Urinary bladder (tissue), 4 donors: ENCODE results near the gene PDZRN3. TPM values are rescaled to one million over a fixed set of nuclear protein-coding genes. Genes with fewer than 3 reads are reported as not detected.

Source experiments
- DNase-seq: peaks from one replicate; pipeline ENCODE4 v3.0.0-alpha.2; 2015; ENCODE audit errors: extremely low spot score
- H3K27ac ChIP-seq: one replicate; pipeline ENCODE4 v1.5.1; 2013; ENCODE audit warnings: low read depth, mild to moderate bottlenecking, moderate library complexity
- H3K36me3 ChIP-seq: one replicate; pipeline ENCODE4 v1.6.1; 2013; ENCODE audit warnings: mild to moderate bottlenecking, moderate library complexity; ENCODE audit not compliant: insufficient read depth
- H3K4me1 ChIP-seq: one replicate; pipeline ENCODE4 v1.6.1; 2013; ENCODE audit warnings: mild to moderate bottlenecking, moderate library complexity; ENCODE audit not compliant: insufficient read depth
- H3K4me3 ChIP-seq: one replicate; pipeline ENCODE4 v1.5.1; 2013; ENCODE audit warnings: low read depth, low read length
- WGBS: extraction: QIAGEN DNeasy Blood & Tissue Kit; methylation state at CpG from one replicate; pipeline ENCODE4 v1.1.7; 2013; 5-methylcytosine and 5-hydroxymethylcytosine counted together
- polyA plus RNA-seq: library from polyadenylated mRNA; stranded (reverse); fragments of 200-250 nt; gene quantifications from one replicate; pipeline ENCODE4 v1.2.3, GENCODE V29; 2013
- total RNA-seq: library from RNA; depleted of rRNA; stranded (reverse); fragments of >200 nt; gene quantifications from one replicate; pipeline ENCODE4 v1.2.3, GENCODE V29; 2014
- donor health status: healthy with polysubstance abuse.
- donor health status: healthy.

PDZRN3 gene
- 61.6 TPM for total RNA-seq
- 98.0 TPM for polyA plus RNA-seq

GRCh38 chr3:73624821-73625665, at the start of gene PDZRN3:
TSS of gene PDZRN3 (minus strand) at chr3:73624941.
- WGBS: 2% methylated on average over 55 of the region's 55 CpGs
- DNase-seq: peak; percentile 69

GRCh38 chr3:73674280-73674679, 49.5 kb upstream of the PDZRN3 start:
- no peak for DNase-seq
- 73% methylated on average over 5 of the region's 5 CpGs for WGBS

More at GRCh38 chr3:73624821-73625665, at the start of gene PDZRN3:
- Histone ChIP-seq H3K4me1 (peaks cover 4% of the 10 kb centered on the region), H3K27ac (peak within 1 kb of the TSS; percentile 89), H3K4me3 (peak within 1 kb of the TSS; percentile 61), H3K36me3 (no peaks in the 10 kb centered on the region)

GRCh38 chr3:73669260-73669659, 44.5 kb upstream of the PDZRN3 start:
- Histone ChIP-seq H3K36me3 (no peaks in the 10 kb centered on the region), H3K27ac (no peak overlapping the region), H3K4me1 (no peaks in the 10 kb centered on the region), H3K4me3 (no peak overlapping the region)
- no peak for DNase-seq
- 58% methylated on average over 3 of the region's 3 CpGs for WGBS

More at GRCh38 chr3:73674280-73674679, 49.5 kb upstream of the PDZRN3 start:
- no peak overlapping the region for H3K4me3 ChIP-seq
- H3K4me1 ChIP-seq: no peaks in the 10 kb centered on the region
- no peaks in the 10 kb centered on the region for H3K36me3 ChIP-seq
- no peak overlapping the region for H3K27ac ChIP-seq

GRCh38 chr3:73668391-73668790, 43.6 kb upstream of the PDZRN3 start:
- H3K27ac ChIP-seq: no peak overlapping the region
- 89% methylated on average over 1 of the region's 1 CpG for WGBS
- H3K4me1 ChIP-seq: no peaks in the 10 kb centered on the region
- no peaks in the 10 kb centered on the region for H3K36me3 ChIP-seq
- no peak for DNase-seq
- no peak overlapping the region for H3K4me3 ChIP-seq

GRCh38 chr3:73667889-73668288, 43.1 kb upstream of the PDZRN3 start:
- H3K36me3 ChIP-seq: no peaks in the 10 kb centered on the region
- DNase-seq: no peak
- H3K4me3 ChIP-seq: no peak overlapping the region
- H3K4me1 ChIP-seq: no peaks in the 10 kb centered on the region
- no peak overlapping the region for H3K27ac ChIP-seq
- 83% methylated on average over 3 of the region's 3 CpGs for WGBS

GRCh38 chr3:73665286-73665685, 40.5 kb upstream of the PDZRN3 start:
- no peaks in the 10 kb centered on the region for H3K36me3 ChIP-seq
- no peak overlapping the region for H3K27ac ChIP-seq
- no peak overlapping the region for H3K4me3 ChIP-seq
- no peak for DNase-seq
- WGBS: 79% methylated on average over 2 of the region's 2 CpGs
- H3K4me1 ChIP-seq: no peaks in the 10 kb centered on the region

- no peak for DNase-seq
- Histone ChIP-seq H3K36me3 (no peaks in the 10 kb centered on the region), H3K27ac (no peak overlapping the region), H3K4me1 (no peaks in the 10 kb centered on the region), H3K4me3 (no peak overlapping the region)
- 37% methylated on average over 4 of the region's 4 CpGs for WGBS
Measured at GRCh38 chr3:73664389-73664788, 39.6 kb upstream of the PDZRN3 start.

GRCh38 chr3:73663495-73663894, 38.8 kb upstream of the PDZRN3 start:
- no peak overlapping the region for H3K4me3 ChIP-seq
- WGBS: 78% methylated on average over 3 of the region's 3 CpGs

GRCh38 chr3:73661265-73661664, 36.5 kb upstream of the PDZRN3 start:
- H3K36me3 ChIP-seq: no peaks in the 10 kb centered on the region
- no peak overlapping the region for H3K4me3 ChIP-seq
- no peak for DNase-seq
- H3K4me1 ChIP-seq: no peaks in the 10 kb centered on the region
- no peak overlapping the region for H3K27ac ChIP-seq

More at GRCh38 chr3:73663495-73663894, 38.8 kb upstream of the PDZRN3 start:
- no peaks in the 10 kb centered on the region for H3K36me3 ChIP-seq
- no peaks in the 10 kb centered on the region for H3K4me1 ChIP-seq
- DNase-seq: no peak
- H3K27ac ChIP-seq: no peak overlapping the region

GRCh38 chr3:73658227-73658626, 33.5 kb upstream of the PDZRN3 start:
- no peak overlapping the region for H3K27ac ChIP-seq
- no peak for DNase-seq

GRCh38 chr3:73657186-73657585, 32.4 kb upstream of the PDZRN3 start:
- no peak for DNase-seq
- no peaks in the 10 kb centered on the region for H3K36me3 ChIP-seq
- H3K27ac ChIP-seq: no peak overlapping the region
- H3K4me3 ChIP-seq: no peak overlapping the region
- no peaks in the 10 kb centered on the region for H3K4me1 ChIP-seq

More at GRCh38 chr3:73658227-73658626, 33.5 kb upstream of the PDZRN3 start:
- H3K4me3 ChIP-seq: no peak overlapping the region
- no peaks in the 10 kb centered on the region for H3K4me1 ChIP-seq
- no peaks in the 10 kb centered on the region for H3K36me3 ChIP-seq
- 81% methylated on average over 4 of the region's 4 CpGs for WGBS

- 91% methylated on average over 4 of the region's 4 CpGs for WGBS
- DNase-seq: no peak
- no peak overlapping the region for H3K27ac ChIP-seq
- H3K4me3 ChIP-seq: no peak overlapping the region
- no peaks in the 10 kb centered on the region for H3K36me3 ChIP-seq
- H3K4me1 ChIP-seq: no peaks in the 10 kb centered on the region
Measured at GRCh38 chr3:73656241-73656890, 31.6 kb upstream of the PDZRN3 start.

GRCh38 chr3:73655197-73655596, 30.5 kb upstream of the PDZRN3 start:
- Histone ChIP-seq H3K4me3 (no peak overlapping the region), H3K36me3 (no peaks in the 10 kb centered on the region), H3K27ac (no peak overlapping the region), H3K4me1 (no peaks in the 10 kb centered on the region)
- 93% methylated on average over 5 of the region's 5 CpGs for WGBS
- DNase-seq: no peak

- no peak overlapping the region for H3K4me3 ChIP-seq
- 54% methylated on average over 1 of the region's 1 CpG for WGBS
- no peaks in the 10 kb centered on the region for H3K36me3 ChIP-seq
- DNase-seq: no peak
- H3K27ac ChIP-seq: no peak overlapping the region
- H3K4me1 ChIP-seq: no peaks in the 10 kb centered on the region
Measured at GRCh38 chr3:73653877-73654276, 29.1 kb upstream of the PDZRN3 start.
